ENCODE measurements around the gene DHRS7B.
A peak's percentile ranks its signal among the peaks of the same experiment; 100 is the strongest.
"Not testable (repeated sequence)": the region's sequence is repeated elsewhere in the genome, so short reads cannot be mapped to it uniquely, and the experiment has no call there.

Gene DHRS7B, protein sequence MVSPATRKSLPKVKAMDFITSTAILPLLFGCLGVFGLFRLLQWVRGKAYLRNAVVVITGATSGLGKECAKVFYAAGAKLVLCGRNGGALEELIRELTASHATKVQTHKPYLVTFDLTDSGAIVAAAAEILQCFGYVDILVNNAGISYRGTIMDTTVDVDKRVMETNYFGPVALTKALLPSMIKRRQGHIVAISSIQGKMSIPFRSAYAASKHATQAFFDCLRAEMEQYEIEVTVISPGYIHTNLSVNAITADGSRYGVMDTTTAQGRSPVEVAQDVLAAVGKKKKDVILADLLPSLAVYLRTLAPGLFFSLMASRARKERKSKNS

DNA sequence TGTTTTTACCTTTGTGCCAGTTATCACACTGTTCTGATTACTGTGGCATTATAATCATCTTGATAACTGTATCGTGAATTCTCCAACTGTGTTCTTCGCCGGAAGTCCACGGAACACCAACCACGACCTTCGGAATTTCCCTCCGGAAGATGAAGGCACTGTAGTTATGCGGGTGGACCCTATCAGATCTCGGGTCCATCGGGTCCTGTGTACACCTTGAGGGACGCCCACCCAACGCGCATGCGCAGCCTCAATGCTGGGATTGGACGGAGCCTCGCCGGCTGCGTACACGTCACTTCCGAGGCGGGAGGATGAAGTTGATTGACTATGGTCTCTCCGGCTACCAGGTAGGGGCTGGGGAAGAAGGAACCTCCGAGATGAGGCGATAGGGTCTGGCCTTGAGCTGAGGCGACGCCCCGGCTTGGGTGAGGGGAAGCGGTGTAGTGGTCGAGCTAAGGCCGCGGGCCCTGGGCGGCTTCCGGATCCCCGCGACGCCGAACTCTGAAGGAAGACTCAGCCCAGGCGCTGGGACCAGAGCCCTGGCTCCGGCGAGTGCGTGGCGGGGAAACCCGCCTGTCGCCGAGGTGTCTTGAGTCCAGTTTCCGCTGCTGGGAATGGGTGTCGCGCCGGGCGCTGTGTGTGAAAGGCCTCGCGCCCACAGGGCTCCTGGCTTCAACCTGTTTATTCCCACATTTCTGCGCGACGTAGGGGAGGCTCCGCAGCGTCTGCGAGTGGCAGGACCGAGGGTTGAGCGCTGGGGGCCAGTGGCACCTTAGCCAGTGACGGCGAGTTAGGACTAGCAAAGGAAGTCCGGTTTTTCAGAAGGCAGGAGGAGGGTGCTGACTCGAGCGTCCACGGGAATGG lies at the start of gene DHRS7B:
TSS of gene DHRS7B (plus strand) at position 320 of the 864 bp plus-strand sequence. CDS start at position 328, 8 bp downstream.
- peak; percentile 90 to 97 (median 90) for DNase-seq

DNA sequence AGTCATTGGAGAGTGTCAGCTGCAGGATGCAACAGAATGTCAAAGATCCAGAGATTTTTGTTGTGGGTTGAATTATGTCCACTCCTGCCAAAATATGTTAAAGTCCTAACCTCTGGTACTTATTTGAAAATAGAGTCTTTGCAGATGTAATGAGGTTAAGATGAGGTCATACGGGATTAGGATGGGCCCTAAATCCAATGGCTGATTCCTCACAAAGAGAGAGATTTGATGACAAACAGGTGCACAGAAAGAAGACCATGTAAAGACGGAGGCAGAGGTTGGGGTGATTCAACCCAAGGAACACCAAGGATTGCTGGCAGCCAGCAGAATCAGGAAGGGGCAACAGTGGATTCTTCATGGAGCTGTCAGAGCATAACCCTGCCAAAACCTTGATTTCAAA lies 49.5 kb upstream of the DHRS7B start:
- no peak for DNase-seq

DNA sequence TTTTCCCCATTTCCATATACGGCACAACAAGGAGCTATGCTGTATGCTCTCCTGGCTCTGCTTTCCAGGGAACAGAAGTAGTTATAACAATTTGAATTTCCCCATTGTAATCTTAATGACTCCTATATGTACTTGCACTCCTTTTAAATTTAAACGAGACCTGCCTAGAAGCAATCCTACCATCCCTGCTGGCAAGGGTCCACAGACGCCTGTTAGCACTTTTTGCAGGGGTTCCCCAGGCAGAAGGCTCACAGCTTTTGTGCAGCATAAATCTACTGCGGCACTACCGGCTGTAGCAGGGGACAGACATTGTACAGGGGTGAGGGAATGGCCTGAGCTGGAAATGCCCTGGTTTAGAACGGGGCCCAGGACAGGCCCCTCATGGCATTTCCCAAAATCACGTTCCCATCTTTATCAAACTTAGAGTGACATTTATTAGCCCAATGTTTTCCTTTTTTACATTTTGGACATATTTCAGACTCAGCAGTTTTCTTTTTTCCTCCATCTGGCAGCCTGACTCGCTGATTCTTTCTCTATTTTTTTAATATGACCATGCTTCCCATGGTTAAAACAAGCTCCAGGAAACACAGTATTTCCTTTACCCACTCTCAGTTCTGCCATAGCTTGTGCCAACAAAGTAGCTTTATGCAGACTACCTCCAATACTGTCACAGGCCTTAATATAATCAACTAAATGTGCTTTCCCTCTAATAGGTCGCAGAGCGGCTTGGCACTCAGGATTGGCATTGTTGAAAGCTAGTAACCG lies 48.6 kb upstream of the DHRS7B start:
- no peak for DNase-seq

DNA sequence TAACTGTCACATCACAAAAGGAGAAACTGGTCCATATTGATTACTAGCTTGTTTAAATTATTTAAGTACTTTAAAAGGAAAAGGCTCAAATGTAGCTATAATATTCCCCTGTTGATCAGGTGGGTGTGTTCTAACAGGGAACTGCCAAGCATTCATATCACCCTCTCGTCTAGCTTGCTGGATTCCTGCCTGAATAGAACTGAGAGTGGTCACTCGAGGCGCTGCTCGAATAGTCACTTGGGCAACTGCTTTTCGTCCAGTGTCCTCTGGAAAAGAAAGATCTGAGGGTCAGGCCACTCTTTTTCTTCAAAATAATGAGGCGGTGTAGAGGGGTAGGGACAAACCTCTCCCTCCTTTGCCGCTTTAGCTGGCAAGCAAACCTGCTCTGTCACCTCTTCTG lies 47.6 kb upstream of the DHRS7B start:
- DNase-seq, result no peak

DNA sequence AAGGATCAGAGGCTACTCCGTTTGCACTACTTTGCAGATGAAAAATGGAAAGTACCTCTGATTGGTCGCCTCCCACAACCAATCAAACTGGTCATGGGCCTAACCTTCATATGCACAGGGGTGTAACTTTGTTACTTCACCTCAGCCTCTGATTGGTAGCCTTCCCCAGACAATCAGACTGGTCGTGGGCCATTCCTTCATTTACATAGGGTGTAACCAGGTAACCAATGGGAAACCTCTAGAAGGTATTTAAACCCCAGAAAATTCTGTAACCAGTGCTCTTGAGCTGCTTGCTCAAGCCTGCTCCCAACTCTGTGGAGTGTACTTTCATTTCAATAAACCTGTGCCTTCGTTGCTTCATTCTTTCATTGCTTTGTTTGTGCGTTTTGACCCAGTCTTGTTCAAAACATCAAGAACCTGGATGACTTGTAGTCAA lies 44.7 kb upstream of the DHRS7B start:
- DNase-seq, result no peak

DNA sequence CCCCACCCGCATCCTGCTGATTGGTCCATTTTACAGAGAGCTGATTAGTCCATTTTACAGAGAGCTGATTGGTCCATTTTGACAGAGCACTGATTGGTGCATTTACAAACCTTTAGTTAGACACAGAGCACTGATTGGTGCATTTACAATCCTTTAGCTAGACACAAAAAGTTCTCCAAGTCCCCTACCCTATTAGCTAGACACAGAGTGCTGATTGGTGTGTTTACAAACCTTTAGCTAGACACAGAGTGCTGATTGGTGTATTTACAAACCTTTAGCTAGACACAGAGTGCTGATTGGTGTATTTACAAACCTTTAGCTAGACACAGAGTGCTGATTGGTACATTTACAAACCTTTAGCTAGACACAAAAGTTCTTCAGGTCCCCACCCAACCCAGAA lies 41.5 kb upstream of the DHRS7B start:
- DNase-seq, result not testable (repeated sequence)

DNA sequence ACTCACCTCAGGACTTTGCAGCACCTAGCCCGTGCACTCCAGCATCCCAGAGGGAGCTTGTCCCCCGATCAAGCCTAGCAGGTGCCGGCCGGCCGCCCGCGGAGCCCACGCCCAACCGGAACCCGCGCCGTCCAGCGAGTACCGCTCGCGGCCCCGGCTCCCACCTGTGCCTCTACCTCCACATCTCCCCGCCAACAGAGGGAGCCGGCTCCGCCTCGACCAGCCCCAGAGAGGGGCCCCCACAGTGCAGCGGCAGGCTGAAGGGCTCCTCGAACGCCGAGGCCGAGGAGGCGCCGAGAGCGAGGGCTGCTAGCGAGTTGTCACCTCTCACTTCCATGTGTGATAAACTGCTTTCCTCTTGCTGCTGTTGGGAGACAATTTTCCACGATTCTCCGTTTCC lies 41.1 kb upstream of the DHRS7B start:
- no peak for DNase-seq

DNA sequence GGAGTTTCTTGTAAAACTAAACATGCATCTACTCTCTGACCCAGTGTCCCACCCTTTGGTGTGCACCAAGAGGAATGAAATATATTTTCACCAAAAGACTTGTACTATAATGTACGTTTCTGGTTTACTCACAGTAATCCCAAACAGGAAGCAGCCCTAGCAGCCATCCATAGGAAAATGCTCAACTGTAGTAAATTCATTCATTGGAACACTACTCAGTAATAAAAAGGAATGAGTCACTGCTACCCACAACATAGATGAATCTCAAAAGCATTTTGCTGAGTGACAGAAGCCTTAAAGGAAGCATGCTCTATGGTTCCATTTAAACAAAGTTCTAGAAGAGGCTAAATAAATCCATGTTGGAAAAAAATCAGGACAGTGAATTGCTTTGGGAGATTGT lies 37.6 kb upstream of the DHRS7B start:
- no peak for DNase-seq

DNA sequence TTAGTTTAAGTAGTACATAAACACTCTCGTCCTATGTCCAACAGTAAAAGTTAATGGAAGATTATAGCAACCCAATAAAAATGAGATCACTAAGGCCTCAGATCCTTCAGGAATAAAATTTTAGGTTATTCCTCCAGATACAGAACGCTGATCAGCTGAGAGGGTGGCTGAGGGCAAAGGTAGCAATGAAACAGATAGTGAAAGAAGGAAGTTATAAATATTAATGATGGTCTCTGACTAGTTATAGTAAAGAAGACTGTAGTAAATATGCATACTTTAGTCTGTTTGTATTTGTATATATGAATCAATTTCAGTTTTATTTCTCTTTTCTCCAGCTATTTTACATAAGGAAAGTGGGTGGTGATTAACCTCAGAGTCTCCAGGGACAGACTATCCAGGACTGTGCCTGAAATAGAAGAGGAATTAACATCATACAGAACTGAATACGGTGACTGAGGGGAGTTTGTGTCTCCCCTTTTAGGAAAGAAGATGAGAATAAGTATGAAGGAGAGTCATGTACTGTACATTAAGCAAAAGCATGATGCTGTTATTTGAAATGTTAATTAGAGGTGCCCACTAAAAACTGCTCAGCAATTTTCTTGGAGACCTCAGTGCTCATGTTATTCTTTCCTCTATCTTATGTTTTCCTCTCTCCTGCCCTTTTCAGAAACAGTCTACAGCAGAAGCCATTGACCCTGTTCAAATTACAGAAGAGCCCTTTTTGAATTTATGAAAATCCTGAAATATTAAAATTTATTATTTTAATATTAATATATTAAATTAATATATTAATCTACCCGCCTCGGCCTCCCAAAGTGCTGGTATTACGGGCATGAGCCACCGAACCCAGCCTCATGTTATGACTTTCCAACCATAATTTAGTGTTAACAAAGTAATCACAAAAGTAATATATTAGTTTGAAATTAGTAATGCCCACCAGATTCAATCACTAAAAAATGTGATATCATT lies 36.5 kb upstream of the DHRS7B start:
- no peak for DNase-seq

DNA sequence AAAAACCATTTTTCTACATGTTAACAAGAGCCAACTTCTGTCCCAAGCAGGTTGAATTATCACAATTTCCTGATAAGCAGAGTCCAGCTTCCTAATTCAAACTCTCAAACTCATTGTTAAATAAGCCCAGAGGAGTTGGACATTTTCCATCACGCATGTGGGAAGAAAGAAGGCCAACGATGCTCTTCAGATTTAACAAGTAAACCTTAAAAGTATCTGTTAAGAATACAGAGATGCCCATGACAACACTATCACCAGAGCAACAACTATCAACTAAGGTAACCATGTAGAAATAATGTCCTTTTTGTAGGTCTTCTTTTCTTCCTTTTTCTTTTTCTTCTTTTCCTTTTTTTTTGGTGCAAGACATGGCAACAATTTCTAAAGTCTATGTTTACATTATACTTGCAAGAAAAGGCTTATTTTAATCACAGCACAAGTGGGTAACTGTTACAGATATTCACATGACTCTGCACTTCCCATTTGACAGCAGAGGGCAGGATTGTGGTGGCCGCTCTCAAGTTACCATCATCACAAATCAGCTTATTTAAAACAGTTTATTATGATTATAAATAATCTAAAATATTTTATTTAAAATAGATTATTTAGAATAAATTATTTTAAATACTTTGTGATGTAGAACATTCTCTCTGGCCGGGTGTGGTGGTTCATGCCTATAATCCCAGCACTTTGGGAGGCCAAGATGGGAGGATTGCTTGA lies 35.7 kb upstream of the DHRS7B start:
- no peak for DNase-seq

DNA sequence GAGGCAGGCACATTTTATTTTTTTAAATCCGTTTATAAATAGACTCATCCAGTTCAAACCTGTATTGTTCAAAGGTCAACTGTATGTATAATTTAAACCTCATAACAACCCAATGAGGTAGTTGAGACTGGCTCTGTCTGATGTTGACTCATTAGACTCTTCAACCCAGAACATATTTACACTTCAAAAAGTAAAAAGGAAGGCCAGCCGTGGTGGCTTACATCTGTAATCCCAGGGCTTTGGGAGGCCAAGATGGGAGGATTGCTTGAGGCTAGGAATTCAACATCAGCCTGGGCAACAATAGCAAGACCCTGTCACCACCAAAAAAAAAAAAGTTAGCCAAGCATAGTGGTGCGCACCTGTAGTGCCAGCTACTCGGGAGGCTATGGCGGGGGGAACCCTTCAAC lies 32.5 kb upstream of the DHRS7B start:
- DNase-seq, result no peak

DNA sequence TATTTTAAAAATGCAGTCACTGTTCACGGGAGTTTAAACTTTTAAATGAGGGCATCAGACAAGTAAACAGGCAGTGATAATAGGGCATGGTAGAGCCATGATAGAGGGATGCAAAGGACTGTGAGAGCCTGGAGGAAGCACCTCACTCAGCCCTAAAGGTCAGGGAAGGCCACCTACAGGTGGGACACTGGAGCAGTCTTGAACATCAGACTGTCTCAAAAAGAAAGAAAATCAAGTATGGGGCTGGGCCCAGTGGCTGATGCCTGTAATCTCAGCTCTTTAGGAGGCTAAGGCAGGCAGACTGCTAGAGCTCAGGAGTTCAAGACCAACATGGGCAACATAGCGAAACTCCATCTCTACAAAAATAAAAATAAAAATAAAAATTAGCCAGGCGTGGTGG lies 31.0 kb upstream of the DHRS7B start:
- DNase-seq, result no peak

DNA sequence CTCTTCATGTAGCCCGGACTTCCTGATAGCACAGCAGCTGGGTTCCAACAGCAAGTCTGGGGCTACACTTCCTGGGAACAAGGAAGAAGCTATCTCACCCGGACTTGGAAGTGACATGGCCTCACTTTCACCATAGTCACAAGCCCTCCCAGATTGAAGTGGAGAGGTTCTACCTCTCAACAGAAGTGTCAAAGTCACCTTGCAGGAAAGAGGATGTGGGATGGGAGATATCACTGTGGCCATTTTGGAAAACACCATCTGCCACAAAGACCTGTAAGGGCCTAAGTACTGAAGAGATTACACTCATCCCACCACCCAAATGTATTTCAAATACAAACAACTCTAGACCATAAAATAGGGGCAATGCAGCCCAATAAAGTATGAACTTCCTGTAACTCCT lies 29.9 kb upstream of the DHRS7B start:
- no peak for DNase-seq

DNA sequence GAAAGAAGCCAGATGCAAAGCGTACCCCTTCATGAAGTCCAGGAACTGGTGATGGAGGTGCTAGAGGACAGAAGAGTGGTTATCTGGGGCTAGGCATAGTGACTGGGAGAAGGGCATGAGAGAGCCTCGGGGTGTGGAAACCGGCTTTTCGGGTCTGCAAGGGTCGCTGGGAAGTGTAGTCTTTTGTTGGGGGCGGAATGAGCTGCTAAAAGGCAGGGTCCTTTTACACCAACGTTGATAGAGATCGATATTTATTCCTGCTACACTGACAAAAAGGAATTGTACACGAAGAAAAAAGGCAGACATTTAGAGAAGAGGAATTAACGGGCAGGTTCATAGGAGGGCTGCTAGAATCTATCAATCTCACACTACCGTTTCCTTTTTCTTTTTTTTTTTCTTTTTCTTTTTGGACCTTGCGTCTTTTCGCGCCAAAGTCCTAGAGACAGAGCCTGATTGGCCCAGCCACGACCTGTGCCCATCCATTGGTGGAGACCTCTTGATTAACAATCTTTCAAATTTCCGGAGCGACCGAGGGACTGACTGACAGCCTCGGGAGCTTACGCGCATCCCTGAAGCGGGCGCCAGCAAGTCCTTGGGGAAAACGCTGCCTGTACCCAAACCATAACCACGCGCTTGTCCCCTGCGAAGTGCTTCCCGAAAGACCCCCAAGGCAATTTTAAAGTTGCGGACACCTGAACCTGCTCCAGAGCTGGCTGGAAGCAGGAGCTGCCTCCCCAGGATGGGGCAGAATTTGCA lies 27.7 kb upstream of the DHRS7B start:
- peak; percentile 71 to 94 (median 89) for DNase-seq

DNA sequence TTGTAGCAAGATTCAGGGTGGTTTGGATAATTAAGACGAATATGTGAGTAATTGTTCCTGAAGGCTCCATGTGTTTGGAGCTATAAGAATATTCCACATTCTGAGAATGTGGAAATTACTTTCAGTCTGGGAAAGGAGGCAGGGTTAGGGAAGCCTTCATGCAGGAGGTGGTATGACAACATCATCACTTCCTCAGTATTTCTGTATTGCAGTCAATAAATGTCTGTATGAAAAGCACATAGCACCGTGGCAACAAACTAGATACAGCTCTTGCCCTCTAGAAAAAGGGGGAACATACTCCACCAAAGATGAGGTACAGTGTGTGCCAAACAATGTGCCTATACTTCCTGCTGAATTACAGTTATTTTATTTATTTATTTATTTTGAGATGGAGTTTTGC lies 26.1 kb upstream of the DHRS7B start:
- DNase-seq, result no peak

DNA sequence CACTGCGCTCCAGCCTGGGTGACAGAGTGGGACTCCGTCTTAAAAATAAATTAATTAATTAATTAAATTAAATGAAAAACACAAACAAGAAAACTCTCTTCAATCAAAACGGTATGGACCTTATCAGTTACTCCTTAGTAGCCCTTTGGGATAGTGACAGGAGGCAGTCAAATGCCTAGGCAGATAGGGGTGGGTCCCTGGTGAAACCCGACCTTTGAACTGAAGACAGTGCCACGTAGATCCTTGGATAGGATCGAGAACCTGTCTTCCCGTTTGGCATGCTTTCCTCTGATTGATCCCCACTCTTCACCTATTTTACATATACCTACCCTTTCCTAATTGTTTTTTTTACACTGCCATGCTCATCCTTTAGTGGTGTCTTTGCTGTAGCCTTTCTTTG lies 22.2 kb upstream of the DHRS7B start:
- DNase-seq, result no peak

DNA sequence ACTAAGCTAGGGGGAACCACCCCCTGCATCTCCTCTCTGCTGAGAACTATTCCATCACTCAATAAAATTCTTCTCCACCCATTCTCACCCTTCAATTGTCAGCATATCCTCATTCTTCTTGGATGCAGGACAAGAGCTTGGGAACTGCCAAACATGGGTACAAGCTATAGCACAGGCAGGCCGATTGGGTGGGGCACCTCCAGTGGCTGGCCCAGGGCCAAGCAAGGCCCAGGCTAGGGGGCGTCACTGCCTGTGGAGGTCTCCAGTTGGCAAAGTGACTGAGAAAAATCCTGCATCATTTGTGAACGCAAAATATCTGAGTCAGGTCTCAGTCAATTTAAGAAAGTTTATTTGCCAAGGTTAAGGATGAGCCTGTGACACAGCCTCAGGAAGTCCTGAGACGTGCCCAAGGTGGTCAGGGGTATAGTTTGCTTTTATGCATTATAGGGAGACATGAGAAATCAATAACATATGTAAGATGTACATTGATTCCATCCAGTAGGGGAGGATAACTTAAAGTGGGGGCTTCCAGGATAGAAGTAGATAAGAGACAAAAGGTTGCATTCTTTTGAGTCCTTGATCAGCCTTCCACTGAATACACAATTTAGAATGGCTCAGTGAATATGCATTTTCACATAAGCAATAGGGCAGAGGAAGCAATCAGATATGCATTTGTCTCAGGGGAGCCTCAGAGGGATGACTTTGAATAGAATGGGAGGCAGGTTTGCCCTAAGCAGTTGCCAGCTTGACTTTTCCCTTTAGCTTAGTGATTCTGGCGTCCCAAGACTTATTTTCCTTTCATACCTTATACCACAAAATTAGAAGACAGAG lies 21.5 kb upstream of the DHRS7B start:
- DNase-seq, result no peak

DNA sequence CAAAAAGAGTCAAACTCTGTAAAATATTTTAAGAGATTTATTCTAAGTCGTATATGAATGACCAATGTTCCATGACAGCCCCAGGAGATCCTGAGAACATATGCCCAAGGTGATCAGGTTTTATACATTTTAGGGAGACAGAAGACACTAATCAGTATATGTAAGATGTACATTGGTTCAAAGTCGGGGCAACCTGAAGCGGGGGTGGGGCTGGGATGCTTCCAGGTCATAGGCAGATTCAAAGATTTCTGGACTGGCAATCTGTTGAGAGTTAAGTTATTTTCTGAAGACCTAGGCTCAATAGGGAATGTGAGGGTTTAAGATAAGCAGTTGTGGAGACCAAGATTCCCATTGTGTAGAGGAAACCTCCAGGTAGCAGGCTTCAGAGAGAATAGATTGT lies 20.4 kb upstream of the DHRS7B start:
- DNase-seq, result no peak

DNA sequence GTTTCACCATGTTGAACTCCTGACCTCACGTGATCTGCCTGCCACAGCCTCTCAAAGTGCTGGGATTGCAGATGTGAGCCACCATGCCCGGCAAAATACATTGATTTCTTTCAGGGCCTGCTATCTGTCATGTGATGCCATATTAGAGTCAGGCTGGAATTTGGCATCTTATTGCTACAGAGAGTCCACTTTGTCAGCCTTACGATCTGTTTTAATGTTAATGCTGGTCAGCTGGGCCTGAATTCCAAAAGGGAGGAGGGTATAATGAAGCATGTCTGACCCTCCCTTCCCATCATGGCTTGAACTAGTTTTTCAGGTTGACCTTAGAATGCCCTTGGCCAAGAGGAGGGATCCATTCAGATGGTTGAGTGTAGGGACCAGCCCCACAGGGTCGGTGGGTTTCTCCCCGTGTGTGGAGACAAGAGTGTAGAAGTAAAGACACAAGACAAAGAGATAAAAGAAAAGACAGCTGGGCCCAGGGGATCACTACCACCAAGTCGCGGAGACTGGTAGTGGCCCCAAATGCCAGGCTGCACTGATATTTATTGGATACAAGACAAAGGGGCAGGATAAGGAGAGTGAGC lies 19.6 kb upstream of the DHRS7B start:
- not testable (repeated sequence) for DNase-seq

Measured in NCI-H1417 (cell line).